ENCODE measurements around the gene WDR81. TPM values are rescaled to one million over a fixed set of nuclear protein-coding genes. Genes with fewer than 3 reads are reported as not detected.
"Not testable (repeated sequence)": the region's sequence is repeated elsewhere in the genome, so short reads cannot be mapped to it uniquely, and the experiment has no call there.

The WDR81 gene
- total RNA-seq, 1 experiment from 2014 or later, result 20.5 TPM

DNA sequence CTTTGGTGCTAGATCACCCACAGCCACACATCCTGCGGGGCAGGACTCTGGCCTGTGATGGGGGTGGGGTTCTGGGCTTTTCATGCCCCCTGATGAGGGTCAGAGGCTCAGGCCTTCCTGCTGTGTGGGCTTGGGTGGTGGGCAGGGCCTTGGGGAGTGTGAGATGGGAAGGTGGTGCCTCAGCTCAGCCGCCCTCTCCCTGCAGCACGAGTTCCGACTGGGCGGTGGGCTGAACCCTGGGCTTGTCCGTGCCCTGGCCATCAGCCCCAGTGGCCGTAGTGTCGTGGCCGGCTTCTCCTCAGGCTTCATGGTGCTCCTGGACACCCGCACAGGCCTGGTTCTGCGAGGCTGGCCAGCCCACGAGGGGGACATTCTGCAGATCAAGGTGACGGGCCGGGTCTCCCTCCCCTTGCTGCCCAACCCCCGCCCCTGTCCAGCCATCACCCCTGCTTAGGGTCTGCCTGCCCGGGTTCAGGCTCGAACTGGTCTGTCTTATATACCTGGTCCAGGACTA, 11.4 kb downstream of the WDR81 start:
- no peaks in the 10 kb centered on the region for H3K9me3 ChIP-seq (ENCODE audit: insufficient read depth, low read depth)
- no peak overlapping the region for H3K27ac ChIP-seq
- H3F3A ChIP-seq (ENCODE audit: insufficient read depth, low read depth), result no peaks in the 10 kb centered on the region
- no peaks in the 10 kb centered on the region for H3K36me3 ChIP-seq (ENCODE audit: low read depth)
- H3K27me3 ChIP-seq (ENCODE audit: insufficient read depth, low read depth), result no peaks in the 10 kb centered on the region
- H3K4me2 ChIP-seq, result no peak overlapping the region
- intact Hi-C loops (cut with micrococcal nuclease; ENCODE audit: unreplicated experiment), result no loop called here
- H4K20me1 ChIP-seq (ENCODE audit: insufficient read depth), result no peaks in the 10 kb centered on the region; the same call in 1 of the 2 replicates
- no peaks in the 10 kb centered on the region for H3K9me2 ChIP-seq (ENCODE audit: insufficient read depth)
- H3K4me3 ChIP-seq, result no peak overlapping the region
- ChIA-PET CTCF (no interaction called here), POLR2A (ENCODE audit: unreplicated experiment) (interaction anchor here (0.7 kb wide), 1 partner anchor 145 kb away, joined by 4 read pairs; no protein-coding TSS in a partner anchor)
- TF ChIP-seq CTCF (conservative IDR thresholded peaks at IDR 0.05) (no peak), EZH2 (IDR thresholded peaks at IDR 0.05; ENCODE audit: low read depth) (no peak)
- no peak overlapping the region for H2AFZ ChIP-seq
- no peaks in the 10 kb centered on the region for H3K4me1 ChIP-seq (replicated peaks; ENCODE audit: insufficient read depth)
- DNase-seq, result no peak
- no peaks in the 10 kb centered on the region for H3K79me2 ChIP-seq (ENCODE audit: low read depth)
- BruUV-seq (replicated peaks), result no TSS peak

GRCh38 chr17:1736348-1737281, 12.1 kb downstream of the WDR81 start:
- H3F3A ChIP-seq (ENCODE audit: insufficient read depth, low read depth), result no peaks in the 10 kb centered on the region
- no peaks in the 10 kb centered on the region for H4K20me1 ChIP-seq (ENCODE audit: insufficient read depth)
- H3K27me3 ChIP-seq (ENCODE audit: insufficient read depth, low read depth), result no peaks in the 10 kb centered on the region
- POLR2A ChIA-PET (ENCODE audit: unreplicated experiment), result interaction anchor here (0.5 kb wide), 1 partner anchor 33 kb away, joined by 4 read pairs; no protein-coding TSS in a partner anchor
- H3K27ac ChIP-seq, result no peak overlapping the region
- no peak for TF ChIP-seq EZH2 (IDR thresholded peaks at IDR 0.05; ENCODE audit: low read depth)
- TF ChIP-seq CTCF (conservative IDR thresholded peaks at IDR 0.05), result no peak
- no peak overlapping the region for H3K4me2 ChIP-seq
- CTCF ChIA-PET, result no interaction called here
- H3K9me3 ChIP-seq (ENCODE audit: insufficient read depth, low read depth), result no peaks in the 10 kb centered on the region
- H3K36me3 ChIP-seq (ENCODE audit: low read depth), result no peaks in the 10 kb centered on the region
- H3K79me2 ChIP-seq (ENCODE audit: low read depth), result no peaks in the 10 kb centered on the region
- no peaks in the 10 kb centered on the region for H3K4me1 ChIP-seq (replicated peaks; ENCODE audit: insufficient read depth)
- no peak overlapping the region for H2AFZ ChIP-seq
- DNase-seq, result no peak
- no TSS peak for BruUV-seq (replicated peaks)
- no peaks in the 10 kb centered on the region for H3K9me2 ChIP-seq (ENCODE audit: insufficient read depth)
- H3K4me3 ChIP-seq, result no peak overlapping the region
- intact Hi-C loops (cut with micrococcal nuclease; ENCODE audit: unreplicated experiment), result no loop called here

- BruUV-seq (replicated peaks), result no TSS peak
- H3K36me3 ChIP-seq (ENCODE audit: low read depth), result no peaks in the 10 kb centered on the region
Observed at GRCh38 chr17:1737531-1738291, 13.2 kb downstream of the WDR81 start.

DNA sequence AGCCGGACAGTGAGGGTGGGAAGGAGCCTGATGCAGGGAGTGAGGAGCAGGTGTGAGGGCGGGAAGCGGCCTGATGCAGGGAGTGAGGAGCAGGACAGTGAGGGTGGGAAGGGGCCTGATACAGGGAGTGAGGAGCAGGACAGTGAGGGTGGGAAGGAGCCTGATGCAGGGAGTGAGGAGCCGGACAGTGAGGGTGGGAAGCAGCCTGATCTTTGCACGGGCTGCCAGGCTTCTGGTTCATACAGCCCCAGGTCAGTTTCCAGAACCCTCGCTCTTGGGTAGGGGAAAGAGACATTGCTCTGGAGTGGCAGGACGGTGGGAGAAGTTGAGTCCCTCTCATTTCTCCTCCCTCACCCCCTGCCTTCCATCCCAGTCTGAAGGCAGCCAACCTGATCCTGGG, 17.4 kb downstream of the WDR81 start:
- H4K20me1 ChIP-seq (ENCODE audit: insufficient read depth); H2AFZ ChIP-seq; H3K4me1 ChIP-seq (replicated peaks; ENCODE audit: insufficient read depth); POLR2A ChIA-PET (ENCODE audit: unreplicated experiment); BruUV-seq (replicated peaks); H3K27ac ChIP-seq; H3F3A ChIP-seq (ENCODE audit: insufficient read depth, low read depth); intact Hi-C loops (cut with micrococcal nuclease; ENCODE audit: unreplicated experiment); H3K36me3 ChIP-seq (ENCODE audit: low read depth); H3K4me2 ChIP-seq; H3K27me3 ChIP-seq (ENCODE audit: insufficient read depth, low read depth); H3K4me3 ChIP-seq; H3K79me2 ChIP-seq (ENCODE audit: low read depth); H3K9me3 ChIP-seq (ENCODE audit: insufficient read depth, low read depth); DNase-seq; CTCF ChIA-PET; H3K9me2 ChIP-seq (ENCODE audit: insufficient read depth): not testable (repeated sequence)

More at GRCh38 chr17:1737531-1738291, 13.2 kb downstream of the WDR81 start:
- ChIA-PET POLR2A (ENCODE audit: unreplicated experiment) (no interaction called here), CTCF (no interaction called here)
- H3K9me2 ChIP-seq (ENCODE audit: insufficient read depth), result no peaks in the 10 kb centered on the region
- no peaks in the 10 kb centered on the region for H3K79me2 ChIP-seq (ENCODE audit: low read depth)
- H4K20me1 ChIP-seq (ENCODE audit: insufficient read depth), result no peaks in the 10 kb centered on the region
- TF ChIP-seq CTCF (conservative IDR thresholded peaks at IDR 0.05) (no peak), EZH2 (IDR thresholded peaks at IDR 0.05; ENCODE audit: low read depth) (no peak)
- H3K9me3 ChIP-seq (ENCODE audit: insufficient read depth, low read depth), result no peaks in the 10 kb centered on the region
- no peak overlapping the region for H2AFZ ChIP-seq
- H3K4me1 ChIP-seq (replicated peaks; ENCODE audit: insufficient read depth), result no peaks in the 10 kb centered on the region
- no peak overlapping the region for H3K4me3 ChIP-seq
- no peaks in the 10 kb centered on the region for H3F3A ChIP-seq (ENCODE audit: insufficient read depth, low read depth)
- no peak overlapping the region for H3K27ac ChIP-seq
- intact Hi-C loops (cut with micrococcal nuclease; ENCODE audit: unreplicated experiment), result no loop called here
- no peak for DNase-seq
- no peaks in the 10 kb centered on the region; the same call in 1 of the 2 replicates for H3K27me3 ChIP-seq (ENCODE audit: insufficient read depth, low read depth)
- no peak overlapping the region for H3K4me2 ChIP-seq
